Neural progenitor cell (in vitro differentiated cells): Measurements from ENCODE around the gene SMG6. TPM values are rescaled to one million over a fixed set of nuclear protein-coding genes. Genes with fewer than 3 reads are reported as not detected.
A peak's percentile ranks its signal among the peaks of the same experiment; 100 is the strongest.

ENCODE experiments used
- DNase-seq: peaks from one replicate; pipeline ENCODE4 v3.0.0-alpha.2; 2016; ENCODE audit warnings: low spot score
- H2AFZ ChIP-seq: fragments of 200-600 bp; sonication (generic); replicated peaks from 2 replicates; pipeline ENCODE4 v1.6.1; 2016; ENCODE audit warnings: antibody characterized with exemption
- H3F3A ChIP-seq: fragments of 200-600 bp; sonication (generic); 2 replicates; pipeline ENCODE4 v1.6.1; 2016; ENCODE audit warnings: antibody characterized with exemption, low read depth
- H3K27ac ChIP-seq: fragments of 200-600 bp; sonication (generic); 2 replicates; pipeline ENCODE4 v1.5.1; 2016; ENCODE audit warnings: mild to moderate bottlenecking
- H3K27me3 ChIP-seq: fragments of 200-600 bp; sonication (generic); 2 replicates; pipeline ENCODE4 v1.6.1; 2016; ENCODE audit warnings: mild to moderate bottlenecking, moderate library complexity
- H3K36me3 ChIP-seq: fragments of 200-600 bp; sonication (generic); 2 replicates; pipeline ENCODE4 v1.5.1; 2016
- H3K4me1 ChIP-seq: fragments of 200-600 bp; sonication (generic); 2 replicates; pipeline ENCODE4 v1.6.1; 2016; ENCODE audit warnings: mixed run types
- H3K4me2 ChIP-seq: fragments of 200-600 bp; sonication (generic); 2 replicates; pipeline ENCODE4 v1.6.1; 2016
- H3K4me3 ChIP-seq: fragments of 200-600 bp; sonication (generic); 2 replicates; pipeline ENCODE4 v1.5.1; 2016
- H3K79me2 ChIP-seq: fragments of 200-600 bp; sonication (generic); 2 replicates; pipeline ENCODE4 v1.6.1; 2016; ENCODE audit warnings: low read depth
- H3K9ac ChIP-seq: fragments of 200-600 bp; sonication (generic); 2 replicates; pipeline ENCODE4 v1.6.1; 2016
- H3K9me3 ChIP-seq: fragments of 200-600 bp; sonication (generic); 2 replicates; pipeline ENCODE4 v1.5.1; 2016; ENCODE audit warnings: low read depth
- H4K20me1 ChIP-seq: fragments of 200-600 bp; sonication (generic); 2 replicates; pipeline ENCODE4 v1.6.1; 2016; ENCODE audit warnings: low read depth
- H3K27ac Mint-ChIP-seq: 3 replicates; pipeline ENCODE4 v1.8.0; 2021; ENCODE audit warnings: mixed read lengths
- H3K27me3 Mint-ChIP-seq: 2 replicates; pipeline ENCODE4 v1.8.0; 2022; ENCODE audit warnings: low read depth, mild to moderate bottlenecking, inconsistent platforms, moderate library complexity, mixed read lengths; ENCODE audit not compliant: insufficient read depth
- H3K36me3 Mint-ChIP-seq: 3 replicates; pipeline ENCODE4 v1.8.0; 2021; ENCODE audit warnings: mixed read lengths
- H3K4me1 Mint-ChIP-seq: 3 replicates; pipeline ENCODE4 v1.8.0; 2021; ENCODE audit warnings: mixed read lengths
- H3K4me3 Mint-ChIP-seq: 3 replicates; pipeline ENCODE4 v1.8.0; 2021; ENCODE audit warnings: mild to moderate bottlenecking, moderate library complexity, mixed read lengths
- H3K9me3 Mint-ChIP-seq: 3 replicates; pipeline ENCODE4 v1.8.0; 2020; ENCODE audit warnings: mixed read lengths
- CTCF ChIP-seq: fragments of 200-600 bp; sonication (generic); IDR thresholded peaks from 2 replicates; pipeline ENCODE4 v1.5.1; 2017; ENCODE audit warnings: antibody characterized with exemption, mild to moderate bottlenecking
- EZH2 ChIP-seq: fragments of 200-600 bp; sonication (generic); IDR thresholded peaks from 2 replicates; pipeline ENCODE4 v1.6.1; 2017; ENCODE audit warnings: antibody characterized with exemption, mild to moderate bottlenecking, moderate library complexity
- EZH2phosphoT487 ChIP-seq: fragments of 200-600 bp; sonication (generic); IDR thresholded peaks from 2 replicates; pipeline ENCODE4 v1.6.1; 2017; ENCODE audit warnings: antibody characterized with exemption
- total RNA-seq: library from RNA; depleted of rRNA; stranded (reverse); fragments of >200 nt; gene quantifications from 2 replicates; pipeline ENCODE4 v1.2.3, GENCODE V29; 2015; ENCODE audit warnings: low replicate concordance

SMG6 gene
- total RNA-seq, 1 donor from 2014 or later: 19.0 TPM

DNA sequence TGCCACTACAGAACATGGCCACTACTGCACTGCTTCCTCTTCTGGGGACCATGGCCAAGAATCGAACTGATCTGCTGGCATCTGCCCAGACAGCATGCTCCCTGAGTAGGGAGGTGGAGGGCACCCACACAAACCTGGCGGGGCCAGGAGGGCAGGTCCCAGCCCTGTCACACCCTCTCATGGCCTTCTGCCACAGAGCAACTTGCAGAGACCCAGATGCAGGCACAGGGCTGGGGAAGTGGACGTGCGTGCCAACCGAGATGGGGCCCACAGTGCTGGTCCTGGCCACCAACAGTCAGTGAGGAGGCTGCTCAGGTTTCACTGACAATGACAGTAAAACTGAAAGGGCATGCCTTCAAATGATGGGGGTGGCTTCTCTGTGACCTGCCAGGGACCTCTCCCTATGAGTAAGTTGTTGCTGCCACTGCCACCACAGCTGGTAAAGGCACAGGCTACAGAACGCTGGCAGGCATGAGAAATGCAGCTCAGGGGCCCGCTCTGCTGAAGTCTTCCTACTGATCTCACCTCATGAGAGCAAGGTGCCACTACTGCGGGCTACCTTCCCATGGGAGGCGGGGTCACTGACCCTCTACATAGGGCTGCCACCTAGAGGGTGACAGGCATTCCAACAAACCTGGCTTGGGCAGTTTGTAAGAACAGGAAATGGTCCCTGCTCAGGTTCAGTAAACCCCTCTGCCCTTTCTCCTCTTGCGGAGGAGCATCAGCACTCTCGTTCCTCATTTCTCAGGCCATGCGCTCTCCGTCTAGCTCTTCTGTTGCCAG, 233.2 kb downstream of the SMG6 start:
- Histone ChIP-seq H3K36me3 (no peaks in the 10 kb centered on the region), H3K4me3 (no peak overlapping the region), H3K9me3 (no peaks in the 10 kb centered on the region), H4K20me1 (peaks cover 19% of the 10 kb centered on the region), H2AFZ (no peak overlapping the region), H3K4me1 (peaks cover 7% of the 10 kb centered on the region), H3K27ac (no peak overlapping the region), H3F3A (peaks cover 2% of the 10 kb centered on the region), H3K4me2 (no peak overlapping the region), H3K27me3 (no peaks in the 10 kb centered on the region), H3K79me2 (no peaks in the 10 kb centered on the region), H3K9ac (no peak overlapping the region)
- Mint-ChIP-seq H3K9me3 (no peaks in the 10 kb centered on the region), H3K4me3 (no peak overlapping the region), H3K4me1 (peaks cover 29% of the 10 kb centered on the region), H3K36me3 (peaks cover 28% of the 10 kb centered on the region), H3K27ac (no peak overlapping the region), H3K27me3 (peaks cover 3% of the 10 kb centered on the region)
- no peak for TF ChIP-seq EZH2phosphoT487
- no peak for TF ChIP-seq CTCF
- no peak for TF ChIP-seq EZH2
- no peak for DNase-seq

DNA sequence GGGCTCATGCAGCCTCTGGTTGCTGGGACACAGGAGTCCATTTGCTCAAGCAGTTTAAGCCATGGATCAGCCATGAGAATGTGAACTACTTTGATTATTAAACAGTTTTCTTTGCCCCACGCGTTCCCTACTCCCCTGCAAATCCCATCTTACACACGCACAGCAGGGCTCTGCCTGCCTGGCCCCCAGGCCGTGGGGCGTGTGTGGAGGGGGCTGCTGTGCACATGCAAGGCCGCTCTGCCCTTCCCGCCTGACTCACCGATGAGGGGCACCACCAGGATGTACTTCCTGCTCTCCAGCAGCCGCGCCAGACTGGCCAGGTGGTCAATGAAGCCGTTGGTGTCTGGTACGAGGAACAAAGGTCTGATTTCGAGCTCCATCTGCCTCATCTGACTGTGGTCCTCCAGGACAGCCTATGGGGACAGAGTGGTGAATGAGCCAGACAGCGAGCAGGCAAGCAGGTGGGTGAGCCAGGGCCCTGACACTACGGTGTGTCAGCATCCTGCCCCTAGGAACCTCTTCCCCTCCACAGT, 235.0 kb downstream of the SMG6 start:
- no peak overlapping the region for H3K27ac ChIP-seq
- peaks cover 20% of the 10 kb centered on the region for H4K20me1 ChIP-seq
- H3K9me3 Mint-ChIP-seq: no peaks in the 10 kb centered on the region
- H3K27me3 Mint-ChIP-seq: peaks cover 6% of the 10 kb centered on the region
- H3K36me3 Mint-ChIP-seq: peaks cover 36% of the 10 kb centered on the region
- no peak overlapping the region for H2AFZ ChIP-seq
- no peak overlapping the region for H3K4me3 Mint-ChIP-seq
- H3K9me3 ChIP-seq: no peaks in the 10 kb centered on the region
- H3K27ac Mint-ChIP-seq: peak overlapping the region; percentile 50
- H3K9ac ChIP-seq: no peak overlapping the region
- no peak overlapping the region for H3K4me2 ChIP-seq
- no peaks in the 10 kb centered on the region for H3K4me1 ChIP-seq
- no peak for DNase-seq
- H3K79me2 ChIP-seq: no peaks in the 10 kb centered on the region
- H3K4me1 Mint-ChIP-seq: peaks cover 29% of the 10 kb centered on the region
- H3K4me3 ChIP-seq: no peak overlapping the region
- H3F3A ChIP-seq: no peaks in the 10 kb centered on the region
- TF ChIP-seq CTCF (no peak), EZH2phosphoT487 (no peak), EZH2 (no peak)
- H3K36me3 ChIP-seq: no peaks in the 10 kb centered on the region
- H3K27me3 ChIP-seq: no peaks in the 10 kb centered on the region

- Histone ChIP-seq H3F3A (no peaks in the 10 kb centered on the region), H2AFZ (no peak overlapping the region), H3K9ac (no peak overlapping the region), H3K79me2 (no peaks in the 10 kb centered on the region), H3K4me2 (no peak overlapping the region), H3K36me3 (no peaks in the 10 kb centered on the region), H4K20me1 (peaks cover 20% of the 10 kb centered on the region), H3K9me3 (no peaks in the 10 kb centered on the region), H3K4me3 (no peak overlapping the region), H3K27me3 (no peaks in the 10 kb centered on the region), H3K27ac (no peak overlapping the region), H3K4me1 (no peaks in the 10 kb centered on the region)
- no peak overlapping the region for H3K27ac Mint-ChIP-seq
- H3K9me3 Mint-ChIP-seq: no peaks in the 10 kb centered on the region
- peaks cover 36% of the 10 kb centered on the region for H3K36me3 Mint-ChIP-seq
- peaks cover 34% of the 10 kb centered on the region for H3K4me1 Mint-ChIP-seq
- H3K4me3 Mint-ChIP-seq: no peak overlapping the region
- TF ChIP-seq EZH2 (no peak), CTCF (no peak), EZH2phosphoT487 (no peak)
- no peak for DNase-seq
- H3K27me3 Mint-ChIP-seq: peaks cover 6% of the 10 kb centered on the region
Observed at GRCh38 chr17:2068031-2068518, 235.5 kb downstream of the SMG6 start.
